Activated CD8-positive, alpha-beta memory T cell treated with anti-CD3 and anti-CD28 coated beads, Interleukin-2, amount 50 U/mL, for 4 hours (primary cell): ENCODE results near the gene KRT76.

Source experiments
- DNase-seq: peaks from one replicate; pipeline ENCODE4 v3.0.0-alpha.2; 2020

Gene KRT76

GRCh38 chr12:52812749-52813148 is 35.6 kb upstream of the KRT76 start:
- no peak for DNase-seq

- no peak for DNase-seq
These were observed 34.9 kb upstream of the KRT76 start for GRCh38 chr12:52812073-52812400.

- no peak for DNase-seq
These were observed 34.3 kb upstream of the KRT76 start for GRCh38 chr12:52811191-52812072.

GRCh38 chr12:52810554-52810953 is 33.4 kb upstream of the KRT76 start:
- DNase-seq: no peak

- DNase-seq: no peak
These were observed 32.0 kb upstream of the KRT76 start for GRCh38 chr12:52809166-52809565.

- DNase-seq: no peak
These were observed 31.5 kb upstream of the KRT76 start for GRCh38 chr12:52808573-52809160.

- DNase-seq: no peak
These were observed 30.7 kb upstream of the KRT76 start for GRCh38 chr12:52807544-52808470.

GRCh38 chr12:52806821-52807543 is 29.8 kb upstream of the KRT76 start:
- no peak for DNase-seq

- DNase-seq: no peak
These were observed 29.1 kb upstream of the KRT76 start for GRCh38 chr12:52806169-52806811.

- DNase-seq: no peak
These were observed 28.6 kb upstream of the KRT76 start for GRCh38 chr12:52805739-52806138.

- DNase-seq: no peak
These were observed 27.9 kb upstream of the KRT76 start for GRCh38 chr12:52805000-52805399.

GRCh38 chr12:52802442-52802841 is 25.3 kb upstream of the KRT76 start:
- no peak for DNase-seq

GRCh38 chr12:52801773-52802172 is 24.6 kb upstream of the KRT76 start:
- no peak for DNase-seq

- no peak for DNase-seq
These were observed 23.2 kb upstream of the KRT76 start for GRCh38 chr12:52800259-52800917.

GRCh38 chr12:52799505-52800211 is 22.5 kb upstream of the KRT76 start:
- DNase-seq: no peak

GRCh38 chr12:52798671-52799504 is 21.7 kb upstream of the KRT76 start:
- no peak for DNase-seq

GRCh38 chr12:52798003-52798670 is 21.0 kb upstream of the KRT76 start:
- DNase-seq: no peak

GRCh38 chr12:52797529-52797894 is 20.4 kb upstream of the KRT76 start:
- no peak for DNase-seq

GRCh38 chr12:52796839-52797528 is 19.8 kb upstream of the KRT76 start:
- DNase-seq: no peak
